K562 (cell line): ENCODE results near the gene CDC23. TPM values are rescaled to one million over a fixed set of nuclear protein-coding genes. Genes with fewer than 3 reads are reported as not detected.

Experiments used
- DACH1 ChIP-seq: fragments of 450-650 bp; IDR thresholded peaks from 2 replicates; pipeline ENCODE4 v1.6.1; 2018; ENCODE audit not compliant: partially characterized antibody
- HDAC3 ChIP-seq: fragments of 450-650 bp; IDR thresholded peaks from 2 replicates; pipeline ENCODE4 v1.6.1; 2018; ENCODE audit warnings: borderline replicate concordance, mild to moderate bottlenecking, moderate library complexity; ENCODE audit not compliant: partially characterized antibody
- HDGF ChIP-seq: fragments of 450-650 bp; IDR thresholded peaks from 2 replicates; pipeline ENCODE4 v1.6.1; 2016
- HMGXB4 ChIP-seq: sonication (generic); formaldehyde crosslinking; IDR thresholded peaks from 2 replicates; pipeline ENCODE4 v1.8.1; 2023; ENCODE audit warnings: mild to moderate bottlenecking, missing genetic modification reagents
- L3MBTL2 ChIP-seq: fragments of 450-650 bp; IDR thresholded peaks from 2 replicates; pipeline ENCODE4 v1.6.1; 2016; ENCODE audit warnings: mild to moderate bottlenecking, moderate library complexity
- LCOR ChIP-seq: sonication (generic); formaldehyde crosslinking; IDR thresholded peaks from 2 replicates; pipeline ENCODE4 v1.8.0; 2022; ENCODE audit warnings: mild to moderate bottlenecking, missing genetic modification reagents
- MECOM ChIP-seq: fragments of 250-450 bp; sonication (Bioruptor Pico); IDR thresholded peaks from 2 replicates; pipeline ENCODE4 v1.8.0; 2022; ENCODE audit warnings: inconsistent platforms
- MEF2A ChIP-seq: IDR thresholded peaks from 2 replicates; pipeline ENCODE4 v1.6.1; 2011; ENCODE audit warnings: low read depth, mild to moderate bottlenecking, low read length, moderate library complexity; ENCODE audit not compliant: control insufficient read depth
- NCOA4 ChIP-seq: fragments of 450-650 bp; IDR thresholded peaks from 2 replicates; pipeline ENCODE4 v1.6.1; 2018; ENCODE audit warnings: mild to moderate bottlenecking; ENCODE audit not compliant: partially characterized antibody
- NFIC ChIP-seq: fragments of 450-650 bp; IDR thresholded peaks from 2 replicates; pipeline ENCODE4 v1.6.1; 2017; ENCODE audit warnings: mild to moderate bottlenecking, inconsistent platforms
- NKRF ChIP-seq: fragments of 450-650 bp; IDR thresholded peaks from 2 replicates; pipeline ENCODE4 v1.6.1; 2016; ENCODE audit warnings: borderline replicate concordance
- PPARD ChIP-seq: fragments of 250-450 bp; sonication (Bioruptor Pico); IDR thresholded peaks from 2 replicates; pipeline ENCODE4 v1.8.0; 2022; ENCODE audit warnings: inconsistent platforms, mild to moderate bottlenecking, moderate library complexity
- RNF2 ChIP-seq: sonication (generic); IDR thresholded peaks from 2 replicates; pipeline ENCODE4 v1.6.1; 2016
- SAP30 ChIP-seq: fragments of 200-600 bp; sonication (generic); IDR thresholded peaks from 2 replicates; pipeline ENCODE4 v1.6.1; 2012; ENCODE audit warnings: borderline replicate concordance, low read depth, mild to moderate bottlenecking, moderate library complexity, low read length, control low read depth, inconsistent platforms; ENCODE audit not compliant: insufficient read depth, poor library complexity, severe bottlenecking
- ZBTB40 ChIP-seq, 2 experiments: fragments of 450-650 bp in 1 of 2; sonication (generic) in 1 of 2; formaldehyde crosslinking in 1 of 2; IDR thresholded peaks; 2 replicates each; pipeline versions ENCODE4 v1.7.1 to v1.9.0; 2016 to 2022; ENCODE audit warnings: inconsistent platforms in 1 of 2, mild to moderate bottlenecking in 1 of 2, missing genetic modification reagents in 1 of 2
- ZSCAN32 ChIP-seq: fragments of 450-650 bp; formaldehyde crosslinking; IDR thresholded peaks from 2 replicates; pipeline ENCODE4 v1.4.0; 2020; ENCODE audit warnings: mild to moderate bottlenecking, moderate library complexity
- polyA plus RNA-seq, 8 experiments: library from polyadenylated mRNA; depleted of rRNA in 4 of 8; stranded (reverse) in 5 of 8; unstranded in 3 of 8; fragments of >200 nt; fragmentation: Nextera tagmentation in 2 of 8; fragmentation: Illumina TruSeq in 1 of 8; extraction: Ambion mirVana in 2 of 8; extraction: Trizol in 1 of 8; gene quantifications; 2 replicates each; pipeline versions ENCODE4 v1.2.1 to v1.2.3, GENCODE V29; 2011 to 2014; ENCODE audit warnings: inconsistent platforms in 1 of 8, missing spikeins in 1 of 8
- total RNA-seq, 7 experiments: library from RNA; depleted of rRNA in 6 of 7; stranded (reverse); fragments of >200 nt in 6 of 7; fragmentation: Illumina TruSeq in 2 of 7; extraction: Trizol in 2 of 7; gene quantifications; 2 replicates each; pipeline versions ENCODE4 v1.2.1 to v1.2.3, GENCODE V29; 2011 to 2021; ENCODE audit warnings: low replicate concordance in 1 of 7

CDC23 gene
- total and polyA plus RNA-seq, 9 of the 15 experiments (the other 6 are each of a cell fraction or from before 2014, with no cell fraction given), result 34.5 to 157 (median 65.5) TPM

- TF ChIP-seq ZBTB40 (IDR thresholded peaks at IDR 0.05) (no peak), ZBTB40 (CRISPR knock-in tag; IDR thresholded peaks at IDR 0.05) (no peak), NCOA4 (no peak), PPARD (CRISPR knock-in tag) (no peak), MECOM (CRISPR knock-in tag) (no peak), L3MBTL2 (0 out of 2 replicates have a peak, but pooled peaks have one; percentile 6), NFIC (no peak), HMGXB4 (CRISPR knock-in tag) (0 out of 2 replicates have a peak, but pooled peaks have one; percentile 6), MEF2A (no peak), DACH1 (no peak), SAP30 (peak; percentile 94), ZSCAN32 (CRISPR knock-in tag) (no peak), HDGF (no peak), NKRF (0 out of 2 replicates have a peak, but pooled peaks have one; percentile 17), HDAC3 (no peak), RNF2 (no peak), LCOR (CRISPR knock-in tag) (no peak)
Measured at GRCh38 chr5:138179277-138179857, 33.8 kb downstream of the CDC23 start (continued).
